ENCODE data around the gene FOSL2.

FOSL2 gene

DNA sequence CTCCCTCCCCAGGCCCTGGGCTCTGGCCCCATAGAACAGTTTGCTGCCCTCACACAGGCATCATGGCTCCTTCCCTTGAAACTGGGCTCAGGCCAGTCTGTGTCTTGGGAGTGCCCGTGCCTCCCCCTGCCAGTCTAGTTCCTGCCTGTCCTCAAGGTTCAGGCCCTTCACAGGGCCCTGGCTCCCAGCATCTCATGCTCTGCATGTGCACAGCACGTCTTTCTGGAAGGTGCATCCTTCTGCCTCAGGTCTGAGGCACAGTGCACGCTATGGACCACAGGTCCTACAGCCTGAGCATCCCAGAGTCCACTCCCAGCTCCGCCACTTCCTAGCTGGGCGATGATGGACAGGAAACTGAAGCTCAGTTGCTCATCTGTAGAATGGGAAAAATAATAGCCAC is 35.6 kb upstream of the FOSL2 start:
- no peak overlapping the region for H3K4me3 ChIP-seq (ENCODE audit: low read depth, low read length)
- TF ChIP-seq, protein P1, sequence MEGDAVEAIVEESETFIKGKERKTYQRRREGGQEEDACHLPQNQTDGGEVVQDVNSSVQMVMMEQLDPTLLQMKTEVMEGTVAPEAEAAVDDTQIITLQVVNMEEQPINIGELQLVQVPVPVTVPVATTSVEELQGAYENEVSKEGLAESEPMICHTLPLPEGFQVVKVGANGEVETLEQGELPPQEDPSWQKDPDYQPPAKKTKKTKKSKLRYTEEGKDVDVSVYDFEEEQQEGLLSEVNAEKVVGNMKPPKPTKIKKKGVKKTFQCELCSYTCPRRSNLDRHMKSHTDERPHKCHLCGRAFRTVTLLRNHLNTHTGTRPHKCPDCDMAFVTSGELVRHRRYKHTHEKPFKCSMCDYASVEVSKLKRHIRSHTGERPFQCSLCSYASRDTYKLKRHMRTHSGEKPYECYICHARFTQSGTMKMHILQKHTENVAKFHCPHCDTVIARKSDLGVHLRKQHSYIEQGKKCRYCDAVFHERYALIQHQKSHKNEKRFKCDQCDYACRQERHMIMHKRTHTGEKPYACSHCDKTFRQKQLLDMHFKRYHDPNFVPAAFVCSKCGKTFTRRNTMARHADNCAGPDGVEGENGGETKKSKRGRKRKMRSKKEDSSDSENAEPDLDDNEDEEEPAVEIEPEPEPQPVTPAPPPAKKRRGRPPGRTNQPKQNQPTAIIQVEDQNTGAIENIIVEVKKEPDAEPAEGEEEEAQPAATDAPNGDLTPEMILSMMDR (IDR thresholded peaks at IDR 0.05; ENCODE audit: insufficient read depth, low read depth, low read length, missing control alignments): no peak
- no peak for DNase-seq (ENCODE audit: low read depth)

DNA sequence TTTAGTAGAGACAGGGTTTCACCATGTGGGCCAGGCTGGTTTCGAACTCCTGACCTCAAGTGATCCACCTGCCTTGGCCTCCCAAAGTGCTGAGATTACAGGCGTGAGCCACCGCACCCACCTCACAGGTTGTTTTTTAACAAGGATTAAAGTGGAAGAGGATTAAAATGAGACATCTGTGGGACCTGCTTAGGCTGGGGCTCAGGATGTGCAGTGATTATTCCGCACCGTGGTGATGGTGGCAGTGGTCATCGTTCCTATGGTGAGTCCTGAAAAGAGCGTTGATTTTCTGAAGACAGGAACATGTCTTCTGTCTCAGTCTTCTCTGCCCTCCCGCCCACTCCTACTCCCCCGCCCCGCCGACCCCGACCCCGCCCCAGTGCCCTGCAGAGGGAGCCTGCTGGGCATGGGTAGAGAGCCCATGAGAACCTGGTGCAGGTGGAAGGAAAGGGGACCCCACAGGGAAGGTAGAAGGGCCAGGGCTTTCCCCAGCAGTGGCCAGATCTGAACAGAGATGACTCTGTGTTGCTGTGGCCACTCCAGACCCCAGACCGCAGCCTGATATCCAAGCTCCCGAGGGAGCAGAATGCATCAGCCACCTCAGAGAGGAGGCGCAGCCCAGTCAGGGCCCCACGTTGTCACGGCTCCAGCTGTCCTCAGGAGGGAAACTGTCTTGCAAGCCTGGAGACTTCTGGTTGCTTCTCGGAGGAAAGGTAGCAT is 34.5 kb upstream of the FOSL2 start:
- no peak overlapping the region for H3K4me3 ChIP-seq (ENCODE audit: low read depth, low read length)
- DNase-seq (ENCODE audit: low read depth): no peak
- TF ChIP-seq, protein P1 (IDR thresholded peaks at IDR 0.05; ENCODE audit: insufficient read depth, low read depth, low read length, missing control alignments): no peak

DNA sequence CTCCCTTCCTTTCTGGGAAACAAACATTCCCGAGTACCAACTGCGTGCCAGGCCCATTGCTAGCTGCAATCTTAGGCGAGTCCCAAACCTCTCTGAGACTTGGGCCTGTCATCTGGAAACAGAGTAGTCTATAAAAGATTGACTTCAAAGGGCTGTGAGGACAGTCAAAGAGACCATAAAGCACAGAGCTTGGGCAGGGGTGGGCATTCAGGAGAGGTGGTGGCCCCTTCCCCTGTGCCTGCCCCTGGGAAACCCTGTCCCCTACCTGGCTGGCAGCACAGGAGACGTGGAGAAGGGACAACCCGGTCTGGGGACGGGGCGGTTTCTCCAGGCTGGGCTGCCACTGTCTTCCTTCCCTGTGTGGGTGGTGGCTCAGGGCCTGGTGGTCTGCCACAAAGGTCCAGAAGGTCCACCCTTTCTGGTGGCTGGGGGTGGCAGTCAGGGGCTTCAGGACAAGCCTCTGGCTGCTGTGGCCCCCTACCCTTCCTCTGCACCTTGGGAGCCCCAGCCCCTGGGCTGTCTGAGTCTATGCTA is 33.9 kb upstream of the FOSL2 start:
- TF ChIP-seq, protein P1 (IDR thresholded peaks at IDR 0.05; ENCODE audit: insufficient read depth, low read depth, low read length, missing control alignments): no peak
- DNase-seq (ENCODE audit: low read depth): no peak

DNA sequence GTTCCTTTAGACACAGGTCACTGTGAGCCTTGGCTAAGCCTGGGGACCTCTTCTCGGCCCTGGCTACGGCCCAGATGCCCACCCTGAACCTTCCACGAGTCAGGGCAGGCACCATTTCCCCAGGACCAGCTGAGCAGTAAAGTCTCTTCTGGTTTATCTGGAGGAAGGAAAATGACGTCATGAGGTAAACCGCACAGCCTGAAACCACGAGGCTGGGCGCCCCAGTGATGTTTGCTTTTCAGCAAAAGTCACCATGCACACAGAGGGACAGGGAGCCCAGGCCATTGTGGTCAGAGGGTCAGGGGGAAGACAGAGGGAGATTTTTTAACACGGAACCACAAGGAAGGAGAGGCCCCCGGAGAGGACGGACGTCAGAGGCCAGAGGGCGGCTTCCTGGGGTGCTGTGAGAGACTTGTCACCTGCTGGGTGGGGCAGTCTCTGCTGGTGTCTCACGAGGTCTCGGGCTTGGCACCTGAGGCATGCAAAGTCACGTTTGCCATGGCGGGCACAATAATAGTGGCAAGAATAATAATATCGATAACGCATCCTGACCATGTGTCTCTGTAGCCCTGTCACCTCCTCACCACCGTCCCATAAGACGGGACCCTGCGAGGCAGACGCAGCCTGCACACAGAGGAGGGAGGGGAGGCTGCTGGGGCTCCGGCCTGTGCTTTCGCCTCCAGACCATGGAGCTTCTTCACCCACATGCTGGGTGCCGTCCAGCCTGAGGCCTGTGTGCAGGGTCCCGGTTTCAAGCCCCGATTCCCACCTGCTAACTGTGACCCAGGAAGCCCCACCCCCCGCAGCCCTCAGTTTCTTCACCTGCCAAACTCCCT is 33.2 kb upstream of the FOSL2 start:
- H3K4me3 ChIP-seq (ENCODE audit: low read depth, low read length): no peak overlapping the region
- TF ChIP-seq, protein P1 (IDR thresholded peaks at IDR 0.05; ENCODE audit: insufficient read depth, low read depth, low read length, missing control alignments): no peak
- DNase-seq (ENCODE audit: low read depth): peak; percentile 75

More for the DNA sequence above, 33.9 kb upstream of the FOSL2 start:
- H3K4me3 ChIP-seq (ENCODE audit: low read depth, low read length): no peak overlapping the region

DNA sequence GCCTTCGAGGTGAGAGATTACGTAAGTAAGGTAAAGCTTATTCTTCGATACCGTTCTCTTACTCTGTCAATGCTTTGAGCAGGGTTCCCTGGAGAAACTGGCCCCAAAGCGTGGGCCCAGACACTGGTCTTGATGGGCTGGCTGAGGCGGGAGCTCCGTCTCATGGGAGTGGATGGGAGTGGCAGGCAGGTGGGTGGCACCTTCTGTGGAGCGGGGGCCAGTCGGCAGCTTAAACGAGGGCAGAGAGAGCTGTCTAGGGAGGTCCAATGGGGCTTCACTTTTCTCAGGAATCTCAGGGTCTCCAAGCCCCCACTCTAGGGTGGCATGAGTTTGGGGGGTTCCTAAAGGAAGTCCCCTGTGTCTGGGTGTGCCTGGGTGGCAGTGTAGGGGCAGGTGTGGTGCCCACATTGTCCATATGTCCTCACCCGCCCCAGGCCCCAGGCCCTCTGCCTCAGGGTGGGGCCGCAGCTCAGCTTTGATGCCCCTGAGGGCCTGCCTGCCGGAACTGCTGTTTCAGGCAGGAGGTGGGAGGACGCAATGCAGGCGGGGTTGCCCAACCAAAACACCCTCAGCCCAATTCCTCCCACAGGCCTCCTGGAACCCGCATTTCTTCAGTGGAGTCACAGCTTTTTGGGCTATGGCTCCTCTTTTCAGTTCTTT is 32.5 kb upstream of the FOSL2 start:
- TF ChIP-seq, protein P1 (IDR thresholded peaks at IDR 0.05; ENCODE audit: insufficient read depth, low read depth, low read length, missing control alignments): no peak
- no peak overlapping the region for H3K4me3 ChIP-seq (ENCODE audit: low read depth, low read length)
- DNase-seq (ENCODE audit: low read depth): no peak

DNA sequence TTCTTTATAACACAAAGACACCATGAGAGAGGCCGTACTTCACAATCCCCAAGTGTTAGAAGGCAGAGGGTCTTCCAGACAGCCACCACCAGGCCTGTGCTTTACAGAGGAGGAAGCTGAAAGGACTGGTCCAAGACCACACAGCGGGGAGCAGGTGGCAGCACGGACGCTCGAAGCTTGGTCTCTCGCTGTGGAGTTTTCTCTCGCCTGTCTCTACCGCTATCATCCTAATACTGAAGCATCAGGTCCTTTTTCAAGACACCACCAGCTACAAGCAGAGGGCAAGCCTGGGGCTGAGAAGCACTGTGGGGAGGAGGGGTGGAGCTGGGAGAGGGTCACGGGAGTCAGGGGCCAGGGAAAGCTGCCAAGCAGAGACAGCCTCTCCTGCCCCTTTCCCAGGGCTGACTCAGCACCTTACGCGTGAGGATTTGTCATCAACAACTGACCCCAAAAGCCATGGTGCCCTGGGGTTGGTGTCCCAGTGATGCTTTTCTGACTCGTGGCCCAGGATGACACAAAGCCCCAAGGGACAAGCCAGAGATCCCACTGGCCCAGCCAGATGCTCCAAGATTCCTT is 31.9 kb upstream of the FOSL2 start:
- H3K4me3 ChIP-seq (ENCODE audit: low read depth, low read length): no peak overlapping the region
- DNase-seq (ENCODE audit: low read depth): no peak
- TF ChIP-seq, protein P1 (IDR thresholded peaks at IDR 0.05; ENCODE audit: insufficient read depth, low read depth, low read length, missing control alignments): no peak
